Parathyroid adenoma (tissue), 2 donors: Measurements from ENCODE around the gene CMTM5.
A peak's percentile ranks its signal among the peaks of the same experiment; 100 is the strongest.

ENCODE experiments used
- H2AFZ ChIP-seq: fragments of 300-600 bp; sonication (generic); one replicate; pipeline ENCODE4 v1.7.0; 2017; ENCODE audit warnings: antibody characterized with exemption, mild to moderate bottlenecking
- H3K27ac ChIP-seq: fragments of 300-600 bp; sonication (generic); one replicate; pipeline ENCODE4 v1.7.0; 2017
- H3K27me3 ChIP-seq: fragments of 300-600 bp; sonication (generic); one replicate; pipeline ENCODE4 v1.7.0; 2017; ENCODE audit warnings: low read length; ENCODE audit not compliant: control insufficient read depth, insufficient read depth
- H3K36me3 ChIP-seq: fragments of 300-600 bp; sonication (generic); one replicate; pipeline ENCODE4 v1.7.0; 2017; ENCODE audit warnings: low read length; ENCODE audit not compliant: control insufficient read depth, insufficient read depth
- H3K4me1 ChIP-seq: fragments of 300-600 bp; sonication (generic); one replicate; pipeline ENCODE4 v1.7.0; 2017; ENCODE audit warnings: control low read depth
- H3K4me2 ChIP-seq: fragments of 300-600 bp; sonication (generic); one replicate; pipeline ENCODE4 v1.7.0; 2017; ENCODE audit warnings: low read length
- H3K4me3 ChIP-seq: fragments of 300-600 bp; sonication (generic); one replicate; pipeline ENCODE4 v1.7.0; 2017; ENCODE audit warnings: low read depth, low read length
- H3K79me2 ChIP-seq: fragments of 300-600 bp; sonication (generic); one replicate; pipeline ENCODE4 v1.7.0; 2017; ENCODE audit warnings: control low read depth
- H3K9ac ChIP-seq: fragments of 300-600 bp; sonication (generic); one replicate; pipeline ENCODE4 v1.7.0; 2017; ENCODE audit warnings: mild to moderate bottlenecking
- H3K9me3 ChIP-seq: fragments of 300-600 bp; sonication (generic); one replicate; pipeline ENCODE4 v1.7.0; 2017; ENCODE audit warnings: low read length; ENCODE audit not compliant: control insufficient read depth
- CTCF ChIP-seq: fragments of 300-600 bp; sonication (generic); IDR thresholded peaks from one replicate; pipeline ENCODE4 v1.7.0; 2017; ENCODE audit warnings: antibody characterized with exemption, mild to moderate bottlenecking
- donor health status: primary hyperparathyroidism.

Gene CMTM5

GRCh38 chr14:23365036-23365731 is 11.7 kb upstream of the CMTM5 start, which contains the start of gene EFS:
Gene EFS, minus strand, starts transcription at chr14:23365172. Its CDS starts 147 bp downstream, at chr14:23365025.
- H3K4me3 ChIP-seq: peak within 1 kb of the TSS; percentile 11
- no peaks in the 10 kb centered on the region for H3K9me3 ChIP-seq
- no peaks in the 10 kb centered on the region for H3K36me3 ChIP-seq
- peak within 1 kb of the TSS; percentile 95 for H2AFZ ChIP-seq
- no peak for TF ChIP-seq CTCF
- H3K4me2 ChIP-seq: no peak within 1 kb of the TSS
- peaks cover 11% of the 10 kb centered on the region for H3K4me1 ChIP-seq
- H3K9ac ChIP-seq: peak within 1 kb of the TSS; percentile 93
- peaks cover 11% of the 10 kb centered on the region for H3K79me2 ChIP-seq
- H3K27ac ChIP-seq: peak within 1 kb of the TSS; percentile 98
- no peaks in the 10 kb centered on the region for H3K27me3 ChIP-seq

- Histone ChIP-seq H3K27ac (peak overlapping the region; percentile 98), H3K4me2 (no peak overlapping the region), H3K4me1 (peaks cover 11% of the 10 kb centered on the region), H3K4me3 (peak overlapping the region; percentile 11), H3K9ac (peak overlapping the region; percentile 93), H3K27me3 (no peaks in the 10 kb centered on the region), H3K9me3 (no peaks in the 10 kb centered on the region), H2AFZ (peak overlapping the region; percentile 95), H3K36me3 (no peaks in the 10 kb centered on the region), H3K79me2 (peaks cover 11% of the 10 kb centered on the region)
- no peak for TF ChIP-seq CTCF
Measured at GRCh38 chr14:23365732-23366425, 11.0 kb upstream of the CMTM5 start.

GRCh38 chr14:23366426-23366921 is 10.4 kb upstream of the CMTM5 start:
- H3K27ac ChIP-seq: peak overlapping the region; percentile 98
- peaks cover 11% of the 10 kb centered on the region for H3K4me1 ChIP-seq
- no peak for TF ChIP-seq CTCF
- peaks cover 11% of the 10 kb centered on the region for H3K79me2 ChIP-seq
- no peak overlapping the region for H3K4me3 ChIP-seq
- peak overlapping the region; percentile 95 for H2AFZ ChIP-seq
- no peaks in the 10 kb centered on the region for H3K27me3 ChIP-seq
- no peak overlapping the region for H3K4me2 ChIP-seq
- no peaks in the 10 kb centered on the region for H3K36me3 ChIP-seq
- peak overlapping the region; percentile 64 for H3K9ac ChIP-seq
- H3K9me3 ChIP-seq: no peaks in the 10 kb centered on the region

GRCh38 chr14:23370221-23370620 is 6.6 kb upstream of the CMTM5 start:
- Histone ChIP-seq H3K9ac (no peak overlapping the region), H3K36me3 (no peaks in the 10 kb centered on the region), H3K9me3 (no peaks in the 10 kb centered on the region), H3K4me2 (no peak overlapping the region), H3K27ac (no peak overlapping the region), H3K79me2 (no peaks in the 10 kb centered on the region), H3K4me3 (no peak overlapping the region), H3K27me3 (no peaks in the 10 kb centered on the region), H3K4me1 (peaks cover 5% of the 10 kb centered on the region), H2AFZ (no peak overlapping the region)
- TF ChIP-seq CTCF: no peak
